HepG2 (cell line): Measurements from ENCODE around the gene PAN3. TPM values are rescaled to one million over a fixed set of nuclear protein-coding genes. Genes with fewer than 3 reads are reported as not detected.

ENCODE experiments used
- ATAC-seq: fragments of 200-7000 bp; cut with Tn5 transposase; 3 replicates; pipeline ENCODE4 v1.9.1; 2020; ENCODE audit warnings: mild to moderate bottlenecking, moderate library complexity
- BruUV-seq: library from RNA; stranded (reverse); fragments of 400-500 nt; replicated peaks from 2 replicates; lab custom pipeline; 2021; lab: Mats Ljungman, UMichigan
- CTCF ChIA-PET: fragments of 300-600 bp; formaldehyde crosslinking; extraction: SDS; loops from one replicate; lab custom pipeline; 2021; ENCODE audit warnings: low total read pairs, inconsistent platforms, low intra/inter-chr PET ratio; lab: Yijun Ruan, JAX
- POLR2A ChIA-PET: fragments of 350-600 bp; sonication (Branson Sonifier 250); formaldehyde crosslinking; loops from one replicate; lab custom pipeline; 2020; ENCODE audit warnings: antibody characterized with exemption, inconsistent platforms; lab: Yijun Ruan, JAX
- DNase-seq: peaks from one replicate; pipeline ENCODE4 v3.0.0-alpha.2; 2015; ENCODE audit warnings: low spot score
- FAIRE-seq: peaks from 3 replicates; lab custom pipeline; 2011; peaks lifted over from hg19 to GRCh38; lab: Jason Lieb, UNC
- H2AFZ ChIP-seq: one replicate; pipeline ENCODE4 v1.6.1; 2011; ENCODE audit warnings: low read length, inconsistent platforms
- H3K27ac ChIP-seq: fragments of 300-600 bp; 3 replicates; pipeline ENCODE4 v1.8.0; 2011; ENCODE audit warnings: mixed run types, mild to moderate bottlenecking, mixed read lengths, low read length, inconsistent platforms; ENCODE audit not compliant: insufficient read depth; ENCODE audit errors: extremely low read length
- H3K27me3 ChIP-seq, 2 experiments: fragments of 200-600 bp in 1 of 2; 2 replicates in 1 of 2; 3 replicates in 1 of 2; pipeline versions ENCODE4 v1.6.0 to v1.8.0; 2011; ENCODE audit warnings: low read length in 2 of 2, mild to moderate bottlenecking in 2 of 2, moderate library complexity in 2 of 2, inconsistent platforms in 1 of 2; ENCODE audit not compliant: insufficient read depth in 2 of 2, control insufficient read depth in 1 of 2
- H3K36me3 ChIP-seq, 2 experiments: fragments of 200-600 bp in 1 of 2; replicated peaks in 1 of 2; 2 replicates in 1 of 2; 3 replicates in 1 of 2; pipeline versions ENCODE4 v1.5.1 to v1.8.0; 2011; ENCODE audit warnings: low read length in 2 of 2, inconsistent platforms in 1 of 2; ENCODE audit not compliant: insufficient read depth in 2 of 2, control insufficient read depth in 1 of 2
- H3K4me1 ChIP-seq: 2 replicates; pipeline ENCODE4 v1.5.1; 2012; ENCODE audit warnings: low read length, inconsistent platforms; ENCODE audit not compliant: insufficient read depth
- H3K4me2 ChIP-seq: 2 replicates; pipeline ENCODE4 v1.6.0; 2011; ENCODE audit warnings: low read depth, low read length, inconsistent platforms
- H3K4me3 ChIP-seq, 3 experiments: fragments of 200-600 bp in 1 of 3; sonication (generic), shearing (Covaris generic) in 1 of 3; replicated peaks in 1 of 3; 2 replicates each; pipeline ENCODE4 v1.5.1; 2011 to 2016; ENCODE audit warnings: low read length in 3 of 3, inconsistent platforms in 2 of 3, low read depth in 2 of 3, mild to moderate bottlenecking in 2 of 3, control low read depth in 1 of 3, mixed read lengths in 1 of 3; ENCODE audit not compliant: insufficient read depth in 1 of 3
- H3K79me2 ChIP-seq: one replicate; pipeline ENCODE4 v1.6.1; 2011; ENCODE audit warnings: low read length, inconsistent platforms; ENCODE audit not compliant: insufficient read depth
- H3K9ac ChIP-seq: 2 replicates; pipeline ENCODE4 v1.6.0; 2011; ENCODE audit warnings: mild to moderate bottlenecking, low read depth, low read length, inconsistent platforms; ENCODE audit not compliant: insufficient read depth
- H3K9me3 ChIP-seq: 2 replicates; pipeline ENCODE4 v1.5.1; 2012; ENCODE audit warnings: mild to moderate bottlenecking, low read length
- H4K20me1 ChIP-seq: 2 replicates; pipeline ENCODE4 v1.6.0; 2011; ENCODE audit warnings: inconsistent platforms, mild to moderate bottlenecking, low read length, moderate library complexity; ENCODE audit not compliant: insufficient read depth
- EED ChIP-seq: sonication (generic); formaldehyde crosslinking; IDR thresholded peaks from 2 replicates; pipeline ENCODE4 v1.5.0; 2020; ENCODE audit warnings: mild to moderate bottlenecking, missing genetic modification reagents
- ZNF749 ChIP-seq: sonication (generic); formaldehyde crosslinking; IDR thresholded peaks from 2 replicates; pipeline ENCODE4 v1.8.0; 2022; ENCODE audit warnings: mild to moderate bottlenecking, missing genetic modification reagents, moderate library complexity, borderline replicate concordance
- ZNF850 ChIP-seq: sonication (generic); formaldehyde crosslinking; conservative IDR thresholded peaks from 2 replicates; pipeline ENCODE4 v1.9.0; 2021; ENCODE audit warnings: mild to moderate bottlenecking, missing genetic modification reagents
- WGBS: methylation state at CpG from one replicate; pipeline ENCODE4 v1.1.6; 2017; ENCODE audit warnings: low lambda C conversion rate; 5-methylcytosine and 5-hydroxymethylcytosine counted together
- in situ Hi-C: cut with HindIII; loops from 2 replicates; pipeline ENCODE4 v1.10.0; 2017; ENCODE audit warnings: low pct_unique_long_range_greater_than_20kb; ENCODE audit not compliant: extremely low pct_ligation_motif_present
- intact Hi-C: fragments of 100-400 bp; cut with micrococcal nuclease; formaldehyde crosslinking; loops from one replicate; pipeline ENCODE4 v1.10.0; 2022; ENCODE audit not compliant: unreplicated experiment
- polyA plus RNA-seq, 8 experiments: library from polyadenylated mRNA; depleted of rRNA in 3 of 8; stranded (reverse) in 7 of 8; unstranded in 1 of 8; fragments of >200 nt; fragmentation: Illumina TruSeq in 4 of 8; extraction: Trizol in 4 of 8; gene quantifications; 2 replicates each; pipeline versions ENCODE4 v1.2.1 to v1.2.3, GENCODE V29; 2011 to 2016; ENCODE audit warnings: low read depth in 4 of 8, missing spikeins in 1 of 8, mixed read lengths in 1 of 8; ENCODE audit not compliant: insufficient read depth in 1 of 8
- total RNA-seq, 5 experiments: library from RNA; depleted of rRNA; stranded (reverse); fragments of >200 nt; fragmentation: Illumina TruSeq; extraction: Trizol; gene quantifications; 2 replicates each; pipeline ENCODE4 v1.2.3, GENCODE V29; 2016; ENCODE audit warnings: low read depth in 1 of 5
- TF ChIP-seq, protein P1 (sequence below): sonication (generic); formaldehyde crosslinking; IDR thresholded peaks from 2 replicates; pipeline ENCODE4 v1.4.0; 2020; ENCODE audit warnings: missing genetic modification reagents
- TF ChIP-seq, protein P2 (sequence below): sonication (generic); formaldehyde crosslinking; conservative IDR thresholded peaks from 2 replicates; pipeline ENCODE4 v1.4.0; 2020; ENCODE audit warnings: missing genetic modification reagents
- TF ChIP-seq, protein P3 (sequence below): conservative IDR thresholded peaks from 2 replicates; pipeline ENCODE4 v1.6.1; 2018; ENCODE audit warnings: missing genetic modification reagents

The PAN3 gene
- total and polyA plus RNA-seq, 2 of the 13 experiments (the other 11 are each of a cell fraction or from before 2014, with no cell fraction given): 9.7 to 10.6 TPM

DNA sequence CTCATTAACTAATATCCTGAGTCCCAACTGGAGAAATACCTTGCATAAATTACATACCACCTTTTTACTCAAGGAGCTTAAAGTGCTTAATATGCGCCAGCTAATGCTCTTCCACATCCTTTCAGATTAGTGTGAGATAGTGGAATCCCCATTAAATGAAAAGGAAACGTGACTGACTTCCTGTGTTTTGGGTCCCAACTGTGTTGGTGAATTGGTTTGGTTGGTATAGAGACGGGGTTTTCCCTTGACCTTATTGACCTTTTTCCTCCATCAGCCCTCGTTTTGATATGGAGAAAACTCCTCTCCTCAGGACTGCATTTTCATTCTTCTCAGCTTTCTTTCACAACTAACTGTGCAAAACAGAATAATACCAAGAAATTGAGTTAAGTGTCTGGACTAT lies 163.5 kb downstream of the PAN3 start (continued):
- TF ChIP-seq ZNF850 (CRISPR knock-in tag): no peak
- TF ChIP-seq ZNF749 (CRISPR knock-in tag): no peak
- TF ChIP-seq, all 625 proteins: peak for 0

DNA sequence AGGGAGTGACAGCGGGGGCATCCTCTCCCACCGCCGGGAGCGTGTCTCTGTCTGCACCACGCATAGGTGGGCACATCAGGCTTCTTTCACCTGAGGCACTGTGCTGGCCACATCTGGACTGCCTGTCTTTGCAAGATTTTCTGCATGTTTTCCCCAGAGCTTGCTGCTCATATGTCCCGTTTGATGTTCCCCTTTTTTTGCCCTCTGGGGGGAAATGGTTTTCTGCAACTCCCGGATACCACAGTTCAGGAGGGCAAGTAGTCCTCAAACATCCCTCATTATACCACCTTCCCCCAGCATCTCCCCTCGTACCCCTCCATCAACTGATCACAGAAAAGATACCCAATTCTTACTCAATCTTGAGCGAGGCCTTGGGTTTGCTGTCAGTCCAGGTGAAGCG lies 168.0 kb downstream of the PAN3 start:
- WGBS: 60% methylated on average over 8 of the region's 10 CpGs
- Histone ChIP-seq H2AFZ (no peak overlapping the region), H3K27me3 (0 out of 5 replicates have a peak, but pooled peaks cover 1 to 4% of the 10 kb centered on the region in 2 experiments), H3K9ac (no peak overlapping the region), H3K9me3 (no peaks in the 10 kb centered on the region), H3K36me3 (no peaks in the 10 kb centered on the region), H3K4me3 (no peak overlapping the region), H3K79me2 (no peaks in the 10 kb centered on the region), H3K4me2 (no peak overlapping the region), H4K20me1 (no peaks in the 10 kb centered on the region), H3K27ac (no peak overlapping the region), H3K4me1 (no peaks in the 10 kb centered on the region)
- intact Hi-C loops: no loop called here
- POLR2A ChIA-PET: no interaction called here
- CTCF ChIA-PET: no interaction called here
- ATAC-seq: no peak
- no TSS peak for BruUV-seq
- in situ Hi-C loops: no loop called here
- FAIRE-seq: no peak
- no peak for DNase-seq
- TF ChIP-seq, protein P1, sequence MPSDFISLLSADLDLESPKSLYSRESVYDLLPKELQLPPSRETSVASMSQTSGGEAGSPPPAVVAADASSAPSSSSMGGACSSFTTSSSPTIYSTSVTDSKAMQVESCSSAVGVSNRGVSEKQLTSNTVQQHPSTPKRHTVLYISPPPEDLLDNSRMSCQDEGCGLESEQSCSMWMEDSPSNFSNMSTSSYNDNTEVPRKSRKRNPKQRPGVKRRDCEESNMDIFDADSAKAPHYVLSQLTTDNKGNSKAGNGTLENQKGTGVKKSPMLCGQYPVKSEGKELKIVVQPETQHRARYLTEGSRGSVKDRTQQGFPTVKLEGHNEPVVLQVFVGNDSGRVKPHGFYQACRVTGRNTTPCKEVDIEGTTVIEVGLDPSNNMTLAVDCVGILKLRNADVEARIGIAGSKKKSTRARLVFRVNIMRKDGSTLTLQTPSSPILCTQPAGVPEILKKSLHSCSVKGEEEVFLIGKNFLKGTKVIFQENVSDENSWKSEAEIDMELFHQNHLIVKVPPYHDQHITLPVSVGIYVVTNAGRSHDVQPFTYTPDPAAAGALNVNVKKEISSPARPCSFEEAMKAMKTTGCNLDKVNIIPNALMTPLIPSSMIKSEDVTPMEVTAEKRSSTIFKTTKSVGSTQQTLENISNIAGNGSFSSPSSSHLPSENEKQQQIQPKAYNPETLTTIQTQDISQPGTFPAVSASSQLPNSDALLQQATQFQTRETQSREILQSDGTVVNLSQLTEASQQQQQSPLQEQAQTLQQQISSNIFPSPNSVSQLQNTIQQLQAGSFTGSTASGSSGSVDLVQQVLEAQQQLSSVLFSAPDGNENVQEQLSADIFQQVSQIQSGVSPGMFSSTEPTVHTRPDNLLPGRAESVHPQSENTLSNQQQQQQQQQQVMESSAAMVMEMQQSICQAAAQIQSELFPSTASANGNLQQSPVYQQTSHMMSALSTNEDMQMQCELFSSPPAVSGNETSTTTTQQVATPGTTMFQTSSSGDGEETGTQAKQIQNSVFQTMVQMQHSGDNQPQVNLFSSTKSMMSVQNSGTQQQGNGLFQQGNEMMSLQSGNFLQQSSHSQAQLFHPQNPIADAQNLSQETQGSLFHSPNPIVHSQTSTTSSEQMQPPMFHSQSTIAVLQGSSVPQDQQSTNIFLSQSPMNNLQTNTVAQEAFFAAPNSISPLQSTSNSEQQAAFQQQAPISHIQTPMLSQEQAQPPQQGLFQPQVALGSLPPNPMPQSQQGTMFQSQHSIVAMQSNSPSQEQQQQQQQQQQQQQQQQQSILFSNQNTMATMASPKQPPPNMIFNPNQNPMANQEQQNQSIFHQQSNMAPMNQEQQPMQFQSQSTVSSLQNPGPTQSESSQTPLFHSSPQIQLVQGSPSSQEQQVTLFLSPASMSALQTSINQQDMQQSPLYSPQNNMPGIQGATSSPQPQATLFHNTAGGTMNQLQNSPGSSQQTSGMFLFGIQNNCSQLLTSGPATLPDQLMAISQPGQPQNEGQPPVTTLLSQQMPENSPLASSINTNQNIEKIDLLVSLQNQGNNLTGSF (CRISPR knock-in tag): no peak
- no peak for TF ChIP-seq EED (CRISPR knock-in tag)
- TF ChIP-seq, protein P2, sequence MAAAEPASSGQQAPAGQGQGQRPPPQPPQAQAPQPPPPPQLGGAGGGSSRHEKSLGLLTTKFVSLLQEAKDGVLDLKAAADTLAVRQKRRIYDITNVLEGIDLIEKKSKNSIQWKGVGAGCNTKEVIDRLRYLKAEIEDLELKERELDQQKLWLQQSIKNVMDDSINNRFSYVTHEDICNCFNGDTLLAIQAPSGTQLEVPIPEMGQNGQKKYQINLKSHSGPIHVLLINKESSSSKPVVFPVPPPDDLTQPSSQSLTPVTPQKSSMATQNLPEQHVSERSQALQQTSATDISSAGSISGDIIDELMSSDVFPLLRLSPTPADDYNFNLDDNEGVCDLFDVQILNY (CRISPR knock-in tag): no peak
- TF ChIP-seq, protein P3, sequence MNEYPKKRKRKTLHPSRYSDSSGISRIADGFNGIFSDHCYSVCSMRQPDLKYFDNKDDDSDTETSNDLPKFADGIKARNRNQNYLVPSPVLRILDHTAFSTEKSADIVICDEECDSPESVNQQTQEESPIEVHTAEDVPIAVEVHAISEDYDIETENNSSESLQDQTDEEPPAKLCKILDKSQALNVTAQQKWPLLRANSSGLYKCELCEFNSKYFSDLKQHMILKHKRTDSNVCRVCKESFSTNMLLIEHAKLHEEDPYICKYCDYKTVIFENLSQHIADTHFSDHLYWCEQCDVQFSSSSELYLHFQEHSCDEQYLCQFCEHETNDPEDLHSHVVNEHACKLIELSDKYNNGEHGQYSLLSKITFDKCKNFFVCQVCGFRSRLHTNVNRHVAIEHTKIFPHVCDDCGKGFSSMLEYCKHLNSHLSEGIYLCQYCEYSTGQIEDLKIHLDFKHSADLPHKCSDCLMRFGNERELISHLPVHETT (CRISPR knock-in tag): no peak
